Activated gamma-delta T cell treated with Interleukin-2 at 50 U/mL for 16 hours (primary cell): ENCODE results near the gene SMIM7.
"Not testable (repeated sequence)": the region's sequence is repeated elsewhere in the genome, so short reads cannot be mapped to it uniquely, and the experiment has no call there.

Experiments
- DNase-seq: peaks from one replicate; pipeline ENCODE4 v3.0.0-alpha.2; 2020

Gene SMIM7

GRCh38 chr19:16654140-16654539 lies 5.8 kb downstream of the SMIM7 start:
- DNase-seq = no peak

GRCh38 chr19:16652854-16653253 lies 7.1 kb downstream of the SMIM7 start:
- no peak for DNase-seq

DNA sequence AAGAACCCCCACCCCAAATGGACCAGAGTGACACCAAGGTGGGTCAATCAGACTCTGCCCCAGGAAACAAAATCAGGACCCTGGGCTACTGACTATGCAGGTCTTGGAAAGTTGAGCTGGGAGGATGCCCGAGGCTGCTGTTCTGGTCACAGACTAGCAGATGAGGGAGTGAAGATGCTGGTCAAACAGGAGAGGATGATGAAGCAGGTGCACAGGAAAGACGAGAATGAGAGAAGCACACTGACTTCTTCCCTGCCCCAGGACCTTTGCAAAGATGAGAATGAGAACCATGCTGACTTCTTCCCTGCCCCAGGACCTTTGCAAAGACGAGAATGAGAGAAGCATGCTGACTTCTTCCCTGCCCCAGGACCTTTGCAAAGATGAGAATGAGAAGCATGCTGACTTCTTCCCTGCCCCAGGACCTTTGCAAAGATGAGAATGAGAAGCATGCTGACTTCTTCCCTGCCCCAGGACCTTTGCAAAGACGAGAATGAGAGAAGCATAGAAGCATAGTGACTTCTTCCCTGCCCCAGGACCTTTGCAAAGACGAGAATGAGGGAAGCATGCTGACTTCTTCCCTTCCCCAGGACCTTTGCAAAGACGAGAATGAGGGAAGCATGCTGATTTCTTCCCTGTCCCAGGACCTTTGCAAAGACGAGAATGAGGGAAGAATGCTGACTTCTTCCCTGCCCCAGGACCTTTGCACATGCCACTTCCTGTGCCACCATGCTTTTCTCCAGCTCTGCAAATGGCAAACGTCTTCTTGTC lies 8.3 kb downstream of the SMIM7 start:
- DNase-seq = not testable (repeated sequence)

DNA sequence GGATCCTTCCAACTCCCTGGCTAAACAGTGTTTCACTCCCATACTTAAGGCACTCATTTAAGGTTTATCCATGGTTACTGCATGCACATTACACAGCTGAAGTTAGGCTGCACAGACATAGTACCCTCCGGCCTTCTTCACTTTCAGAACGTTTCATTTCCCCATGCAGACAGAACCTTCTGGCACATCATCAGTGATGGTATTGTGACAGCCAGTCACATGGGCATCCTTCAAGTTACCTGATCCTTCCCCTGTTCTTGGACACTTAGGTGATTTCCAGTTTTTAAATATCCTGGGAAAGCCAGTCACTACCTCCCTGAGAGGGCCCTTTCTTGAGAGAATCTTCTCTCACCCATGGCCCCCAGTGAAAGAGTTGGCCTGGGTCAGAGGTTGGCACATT lies 9.1 kb downstream of the SMIM7 start:
- DNase-seq = no peak

GRCh38 chr19:16649734-16650133 lies 10.2 kb downstream of the SMIM7 start:
- DNase-seq = no peak

DNA sequence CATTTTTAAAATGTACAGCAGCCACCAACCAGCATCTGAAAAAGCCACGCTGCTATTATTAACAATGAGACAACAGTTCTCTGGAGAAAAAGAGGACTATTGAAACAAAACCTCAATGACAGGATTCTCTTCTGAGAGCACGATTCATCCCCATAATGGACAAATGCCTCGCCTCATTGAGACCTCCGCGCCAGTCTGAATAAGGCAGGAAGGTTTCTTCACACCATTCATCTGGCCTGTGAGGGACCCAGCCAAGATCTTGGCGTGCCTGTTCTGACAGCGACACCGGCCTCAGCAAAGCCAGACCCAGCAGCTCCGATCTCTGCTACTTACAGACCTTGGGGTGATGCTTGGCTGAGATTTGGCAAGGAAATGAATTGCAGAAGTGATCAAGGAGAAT lies 14.8 kb downstream of the SMIM7 start:
- no peak for DNase-seq

DNA sequence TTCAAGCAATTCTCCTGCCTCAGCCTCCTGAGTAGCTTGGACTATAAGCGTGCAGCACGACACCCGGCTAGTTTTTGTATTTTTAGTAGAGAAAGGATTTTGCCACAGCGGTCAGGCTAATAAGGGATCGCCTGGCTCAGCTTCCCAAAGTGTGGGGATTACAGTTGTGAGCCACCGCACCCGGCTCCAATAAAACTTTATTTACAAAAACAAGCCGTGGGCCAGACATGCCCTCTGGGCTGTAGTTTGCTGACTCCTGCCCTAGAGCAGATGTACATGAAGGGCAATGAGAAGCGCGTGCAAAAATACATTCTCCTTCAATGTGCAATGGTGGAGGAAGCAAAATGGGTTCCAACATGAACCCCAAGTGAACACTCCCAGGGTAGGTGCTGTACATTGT lies 18.2 kb downstream of the SMIM7 start:
- DNase-seq = no peak

DNA sequence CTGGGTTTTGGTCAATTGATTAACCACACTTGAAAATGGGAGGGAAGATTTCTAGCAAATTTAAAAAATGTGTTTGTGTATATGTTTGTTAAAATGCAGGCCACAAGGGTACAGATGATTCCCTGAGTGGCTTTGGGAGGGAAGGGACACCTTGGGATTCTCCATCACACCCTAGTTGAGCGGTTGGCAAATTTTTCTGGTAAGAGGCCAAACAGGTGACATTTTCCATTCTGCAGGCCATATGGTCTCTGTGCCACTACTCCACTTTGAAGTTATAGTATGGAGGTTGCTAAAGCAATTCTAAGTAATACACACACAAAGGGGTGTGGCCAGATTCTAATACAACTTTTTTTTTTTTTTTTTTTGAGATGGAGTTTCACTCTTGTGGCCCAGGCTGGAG lies 19.0 kb downstream of the SMIM7 start:
- DNase-seq = no peak

DNA sequence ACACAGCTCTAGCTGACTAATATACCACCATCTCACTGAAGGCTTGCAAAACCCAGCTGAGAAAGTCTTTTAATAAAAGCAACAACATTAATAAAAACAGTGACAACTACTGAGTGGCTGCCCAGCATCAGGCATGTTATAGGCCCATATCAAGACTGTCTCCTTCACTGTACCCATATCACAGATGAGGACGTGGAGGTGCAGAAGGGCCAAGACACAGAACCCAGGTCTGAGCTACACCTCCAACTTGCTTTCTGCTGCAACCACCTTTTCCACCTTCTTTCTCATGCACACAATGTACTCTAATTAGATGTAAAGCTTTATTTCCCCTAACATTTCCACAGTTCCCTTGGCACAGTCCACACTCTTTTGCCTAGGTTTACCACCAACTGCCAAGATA lies 21.3 kb downstream of the SMIM7 start:
- no peak for DNase-seq

DNA sequence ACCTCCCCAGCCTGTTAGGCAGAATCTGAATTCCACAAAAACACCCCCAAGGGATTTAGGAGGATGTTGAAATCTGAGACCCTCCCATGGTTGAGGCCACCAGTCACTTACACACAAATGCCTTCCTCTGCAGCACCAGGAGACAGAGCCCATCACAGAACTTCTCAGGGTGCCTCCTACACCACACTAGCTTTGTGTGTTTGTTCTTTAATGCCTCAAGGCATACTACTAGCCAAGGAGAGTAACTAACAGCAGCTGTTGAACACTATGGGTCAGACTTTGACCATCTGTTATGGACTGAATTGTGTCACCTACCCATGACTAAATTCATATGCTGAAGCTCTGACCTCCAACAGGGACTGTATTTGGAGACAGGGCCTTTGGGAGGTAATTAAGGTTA lies 22.4 kb downstream of the SMIM7 start:
- no peak for DNase-seq

DNA sequence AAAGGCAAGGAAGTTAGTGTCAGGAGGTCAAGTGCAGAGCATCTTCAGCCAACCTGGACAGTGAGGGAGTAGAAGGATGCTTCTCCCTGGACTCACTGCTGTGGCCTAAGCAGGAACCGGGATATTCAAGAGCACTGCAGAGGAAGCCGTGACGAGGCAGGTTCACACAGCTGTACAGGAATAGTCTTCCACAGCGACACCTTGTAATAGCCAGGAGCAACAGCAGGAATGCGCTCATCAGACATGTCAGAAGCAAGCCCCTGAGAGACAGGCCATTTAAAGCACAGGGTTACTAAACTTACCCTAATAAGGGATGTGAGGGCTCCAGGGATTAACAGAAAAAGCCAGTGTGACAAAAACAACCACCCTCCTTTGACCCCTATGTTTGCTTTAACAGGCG lies 28.5 kb downstream of the SMIM7 start:
- DNase-seq = no peak

- DNase-seq = no peak
Measured at GRCh38 chr19:16628984-16629691, 30.8 kb downstream of the SMIM7 start.

DNA sequence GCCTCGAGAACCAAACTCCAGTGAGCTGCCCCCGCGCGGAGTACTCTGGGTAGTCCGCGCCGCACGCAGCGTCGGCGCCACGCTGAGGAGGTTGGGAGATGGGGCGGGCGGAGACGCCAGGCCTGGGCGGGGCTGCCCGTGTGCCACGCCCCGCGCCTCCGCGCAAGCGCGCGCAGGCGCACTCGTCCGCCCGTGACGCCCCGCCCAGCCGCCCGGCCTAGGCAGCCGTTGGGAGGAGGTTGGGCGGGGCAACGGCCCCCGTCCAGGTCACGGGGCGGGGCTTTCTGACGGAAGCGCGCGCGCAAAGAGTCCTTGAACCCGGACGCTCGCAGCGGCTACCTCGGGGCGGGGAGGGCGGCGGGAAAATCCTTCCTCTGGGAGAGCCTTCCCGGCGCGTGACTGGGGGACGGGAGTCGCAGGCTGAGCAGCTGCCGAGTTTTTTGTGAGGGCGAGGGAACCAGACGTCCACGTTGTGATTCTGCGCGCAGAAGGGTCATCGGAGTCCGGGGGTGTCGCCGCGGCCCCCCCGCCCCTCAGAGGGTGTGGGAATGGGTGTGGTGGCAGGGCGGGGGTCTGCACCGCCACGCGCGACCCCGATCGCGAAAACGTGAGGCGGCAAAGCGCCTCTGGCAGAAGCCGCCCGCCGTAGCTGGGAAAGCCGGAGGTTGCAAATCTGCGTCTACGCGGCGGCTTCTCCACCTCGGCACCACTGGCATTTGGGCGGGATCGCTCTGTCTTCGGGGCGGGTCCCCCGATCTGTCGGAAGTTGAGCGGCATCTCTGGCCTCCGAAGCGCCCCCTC lies 31.6 kb downstream of the SMIM7 start, which contains the start of gene MED26:
MED26 (minus strand) TSS at position 22 of the 801 bp plus-strand sequence. CDS start 261 bp downstream, outside the sequence.
- DNase-seq = peak; percentile 95

DNA sequence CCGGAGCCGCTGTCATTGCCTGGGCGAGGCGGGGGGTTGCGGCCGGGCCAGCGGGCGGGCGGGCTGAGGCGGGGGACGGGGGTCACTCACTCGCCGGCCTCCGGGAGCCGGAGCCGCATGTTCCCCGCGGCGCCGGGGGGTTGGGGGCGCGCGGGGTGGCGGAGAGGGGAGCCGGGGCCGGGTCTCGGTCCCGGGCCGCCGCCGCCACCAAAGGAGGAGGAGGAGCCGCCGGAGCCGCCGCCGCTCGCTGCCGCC lies 32.1 kb downstream of the SMIM7 start:
- DNase-seq = no peak

GRCh38 chr19:16627193-16627927 lies 32.6 kb downstream of the SMIM7 start:
- DNase-seq = peak; percentile 12

- no peak for DNase-seq
Measured at GRCh38 chr19:16626796-16627192, 33.1 kb downstream of the SMIM7 start.

DNA sequence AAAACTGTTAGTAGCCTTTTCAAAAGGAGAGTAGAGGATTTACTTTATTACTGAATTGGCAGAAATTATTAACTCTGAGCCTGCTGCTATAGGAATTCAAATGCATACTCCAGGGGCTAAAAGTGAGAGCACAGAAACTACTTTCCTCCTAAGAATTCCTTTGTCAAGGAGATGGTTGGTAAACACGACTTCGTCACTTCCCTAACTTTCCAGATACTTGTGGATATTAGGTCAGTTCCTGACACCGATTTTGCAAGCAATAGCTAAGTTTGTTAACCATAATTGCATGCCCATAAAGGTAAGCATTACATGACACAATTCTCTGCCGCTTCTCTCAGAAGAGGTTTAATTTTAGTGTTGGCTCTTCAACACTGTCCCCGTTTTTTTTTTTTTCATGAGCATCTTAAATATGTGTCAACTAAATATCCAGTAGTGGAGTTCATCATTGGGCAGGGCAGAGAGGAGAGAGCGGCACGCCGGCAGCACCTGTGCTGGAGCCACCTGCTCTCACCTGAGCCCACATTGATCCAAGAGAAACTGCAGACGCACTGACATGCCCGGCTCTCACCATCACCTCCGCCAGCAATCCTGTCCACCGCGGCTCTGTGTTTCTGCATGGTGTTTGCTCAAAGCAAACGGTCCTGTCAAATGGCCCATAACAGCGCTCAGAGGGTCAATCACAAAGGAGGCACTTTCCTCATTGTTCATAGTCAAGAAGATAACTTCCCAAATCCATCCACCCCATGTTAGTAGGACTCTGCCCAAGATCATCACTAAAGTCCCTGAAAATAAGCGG lies 34.6 kb downstream of the SMIM7 start:
- no peak for DNase-seq

GRCh38 chr19:16624236-16624635 lies 35.7 kb downstream of the SMIM7 start:
- no peak for DNase-seq

- DNase-seq = no peak
Measured at GRCh38 chr19:16623576-16623975, 36.4 kb downstream of the SMIM7 start.

GRCh38 chr19:16623066-16623465 lies 36.9 kb downstream of the SMIM7 start:
- DNase-seq = no peak

DNA sequence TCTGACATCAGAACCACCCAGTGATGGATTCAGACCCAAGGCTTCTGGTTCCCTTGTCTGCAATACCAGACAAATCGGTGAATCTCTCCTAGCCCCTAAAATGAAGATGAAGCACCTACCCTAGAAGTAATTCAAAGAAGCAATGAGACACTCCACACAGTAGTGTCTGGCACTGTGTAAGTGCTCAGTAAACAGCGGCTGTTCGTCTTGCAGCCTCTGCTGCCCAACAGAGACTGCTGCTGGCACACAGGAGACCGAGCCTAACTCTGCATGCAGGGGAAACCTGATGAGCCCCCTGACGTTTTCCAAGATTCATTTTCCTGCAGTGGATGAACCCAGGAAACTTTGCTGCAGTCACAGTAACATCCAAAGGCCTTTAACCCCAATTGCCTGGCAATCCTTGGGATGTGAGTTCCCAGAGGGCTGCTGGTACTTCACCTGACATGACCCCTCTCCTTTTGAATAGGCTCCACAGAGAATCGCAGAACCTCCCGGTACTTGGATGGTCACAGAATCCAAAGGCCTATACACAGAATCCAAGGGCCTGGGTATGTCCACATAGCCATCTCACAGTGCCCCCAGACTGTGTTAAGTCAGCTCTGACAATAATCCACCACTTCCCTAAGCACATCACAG lies 38.7 kb downstream of the SMIM7 start:
- DNase-seq = no peak

DNA sequence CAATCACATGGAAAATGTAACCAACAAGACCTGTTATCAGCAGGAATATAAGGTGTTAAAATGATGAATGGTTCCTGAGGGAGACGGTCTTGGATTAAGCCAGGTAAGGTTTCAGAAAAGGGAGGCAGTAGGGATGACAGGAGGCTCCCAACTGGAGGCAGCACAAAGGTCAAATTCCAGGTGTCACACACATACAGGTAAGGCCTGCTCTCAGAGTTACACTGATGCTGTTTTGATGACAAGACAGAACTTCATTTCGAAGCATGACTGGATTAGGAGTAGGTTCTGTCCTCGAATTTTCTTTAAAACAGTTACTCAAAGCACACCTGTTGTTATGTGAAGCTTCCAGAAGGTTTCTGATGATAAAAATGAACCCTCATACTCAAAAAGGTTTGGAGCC lies 39.4 kb downstream of the SMIM7 start:
- DNase-seq = no peak
